IPS-15b (cell line): Measurements from ENCODE around the gene CCL8.

Experiments
- H3K27me3 ChIP-seq: one replicate; pipeline ENCODE4 v1.6.1; 2013; ENCODE audit warnings: low read length; ENCODE audit not compliant: control insufficient read depth, insufficient read depth
- H3K36me3 ChIP-seq: one replicate; pipeline ENCODE4 v1.6.1; 2013; ENCODE audit warnings: low read length; ENCODE audit not compliant: control insufficient read depth, insufficient read depth
- H3K4me1 ChIP-seq: one replicate; pipeline ENCODE4 v1.6.1; 2013; ENCODE audit warnings: mild to moderate bottlenecking, low read length; ENCODE audit not compliant: control insufficient read depth, insufficient read depth
- H3K4me3 ChIP-seq: one replicate; pipeline ENCODE4 v1.5.1; 2013; ENCODE audit warnings: low read depth, low read length
- H3K9ac ChIP-seq: one replicate; pipeline ENCODE4 v1.6.1; 2013; ENCODE audit warnings: low read depth, mild to moderate bottlenecking, low read length
- H3K9me3 ChIP-seq: one replicate; pipeline ENCODE4 v1.6.1; 2013; ENCODE audit warnings: mild to moderate bottlenecking, low read length; ENCODE audit not compliant: control insufficient read depth, insufficient read depth

The CCL8 gene

GRCh38 chr17:34300652-34301370, 18.4 kb upstream of the CCL8 start:
- H3K4me1 ChIP-seq: no peaks in the 10 kb centered on the region
- no peak overlapping the region for H3K4me3 ChIP-seq
- peaks cover 13% of the 10 kb centered on the region for H3K27me3 ChIP-seq
- H3K9me3 ChIP-seq: no peaks in the 10 kb centered on the region
- no peaks in the 10 kb centered on the region for H3K36me3 ChIP-seq
- no peak overlapping the region for H3K9ac ChIP-seq

GRCh38 chr17:34301986-34302385, 17.2 kb upstream of the CCL8 start:
- H3K9ac ChIP-seq: no peak overlapping the region
- H3K4me3 ChIP-seq: no peak overlapping the region
- H3K36me3 ChIP-seq: no peaks in the 10 kb centered on the region
- peaks cover 2% of the 10 kb centered on the region for H3K4me1 ChIP-seq
- peaks cover 13% of the 10 kb centered on the region for H3K27me3 ChIP-seq
- H3K9me3 ChIP-seq: no peaks in the 10 kb centered on the region

GRCh38 chr17:34302636-34303035, 16.6 kb upstream of the CCL8 start:
- Histone ChIP-seq H3K9me3 (no peaks in the 10 kb centered on the region), H3K4me3 (no peak overlapping the region), H3K9ac (no peak overlapping the region), H3K27me3 (peaks cover 13% of the 10 kb centered on the region), H3K36me3 (no peaks in the 10 kb centered on the region), H3K4me1 (peaks cover 2% of the 10 kb centered on the region)

GRCh38 chr17:34303606-34304005, 15.6 kb upstream of the CCL8 start:
- no peaks in the 10 kb centered on the region for H3K36me3 ChIP-seq
- no peak overlapping the region for H3K9ac ChIP-seq
- H3K4me1 ChIP-seq: peaks cover 2% of the 10 kb centered on the region
- no peaks in the 10 kb centered on the region for H3K9me3 ChIP-seq
- no peak overlapping the region for H3K4me3 ChIP-seq
- peaks cover 9% of the 10 kb centered on the region for H3K27me3 ChIP-seq

GRCh38 chr17:34305061-34305460, 14.2 kb upstream of the CCL8 start:
- no peaks in the 10 kb centered on the region for H3K9me3 ChIP-seq
- H3K4me3 ChIP-seq: no peak overlapping the region
- peaks cover 2% of the 10 kb centered on the region for H3K4me1 ChIP-seq
- no peaks in the 10 kb centered on the region for H3K36me3 ChIP-seq
- peaks cover under 1% of the 10 kb centered on the region for H3K27me3 ChIP-seq
- H3K9ac ChIP-seq: no peak overlapping the region

- Histone ChIP-seq H3K4me1 (peaks cover 2% of the 10 kb centered on the region), H3K36me3 (no peaks in the 10 kb centered on the region), H3K27me3 (no peaks in the 10 kb centered on the region), H3K9ac (no peak overlapping the region), H3K4me3 (no peak overlapping the region), H3K9me3 (no peaks in the 10 kb centered on the region)
Observed at GRCh38 chr17:34305606-34306005, 13.6 kb upstream of the CCL8 start.

- H3K4me1 ChIP-seq: peaks cover 2% of the 10 kb centered on the region
- no peaks in the 10 kb centered on the region for H3K27me3 ChIP-seq
- H3K36me3 ChIP-seq: no peaks in the 10 kb centered on the region
- H3K9me3 ChIP-seq: no peaks in the 10 kb centered on the region
- H3K4me3 ChIP-seq: no peak overlapping the region
- H3K9ac ChIP-seq: no peak overlapping the region
Observed at GRCh38 chr17:34306466-34306865, 12.8 kb upstream of the CCL8 start.

GRCh38 chr17:34307110-34307509, 12.1 kb upstream of the CCL8 start:
- no peaks in the 10 kb centered on the region for H3K9me3 ChIP-seq
- H3K36me3 ChIP-seq: no peaks in the 10 kb centered on the region
- H3K27me3 ChIP-seq: no peaks in the 10 kb centered on the region
- no peak overlapping the region for H3K4me3 ChIP-seq
- peaks cover 2% of the 10 kb centered on the region for H3K4me1 ChIP-seq
- H3K9ac ChIP-seq: no peak overlapping the region

GRCh38 chr17:34308371-34308770, 10.9 kb upstream of the CCL8 start:
- no peak overlapping the region for H3K9ac ChIP-seq
- H3K36me3 ChIP-seq: no peaks in the 10 kb centered on the region
- no peaks in the 10 kb centered on the region for H3K27me3 ChIP-seq
- H3K4me3 ChIP-seq: no peak overlapping the region
- peaks cover 2% of the 10 kb centered on the region for H3K4me1 ChIP-seq
- H3K9me3 ChIP-seq: no peaks in the 10 kb centered on the region

GRCh38 chr17:34311291-34311690, 7.9 kb upstream of the CCL8 start:
- Histone ChIP-seq H3K9ac (no peak overlapping the region), H3K4me3 (no peak overlapping the region), H3K36me3 (no peaks in the 10 kb centered on the region), H3K4me1 (peaks cover 2% of the 10 kb centered on the region), H3K27me3 (no peaks in the 10 kb centered on the region), H3K9me3 (no peaks in the 10 kb centered on the region)

- Histone ChIP-seq H3K4me3 (no peak overlapping the region), H3K27me3 (no peaks in the 10 kb centered on the region), H3K9me3 (no peaks in the 10 kb centered on the region), H3K4me1 (no peaks in the 10 kb centered on the region), H3K9ac (no peak overlapping the region), H3K36me3 (no peaks in the 10 kb centered on the region)
Observed at GRCh38 chr17:34312080-34312479, 7.2 kb upstream of the CCL8 start.

- Histone ChIP-seq H3K9ac (no peak overlapping the region), H3K4me3 (no peak overlapping the region), H3K4me1 (no peaks in the 10 kb centered on the region), H3K9me3 (no peaks in the 10 kb centered on the region), H3K27me3 (no peaks in the 10 kb centered on the region), H3K36me3 (no peaks in the 10 kb centered on the region)
Observed at GRCh38 chr17:34313164-34313563, 6.1 kb upstream of the CCL8 start.
